ENCODE results near the gene ZDHHC18.

Gene ZDHHC18

DNA sequence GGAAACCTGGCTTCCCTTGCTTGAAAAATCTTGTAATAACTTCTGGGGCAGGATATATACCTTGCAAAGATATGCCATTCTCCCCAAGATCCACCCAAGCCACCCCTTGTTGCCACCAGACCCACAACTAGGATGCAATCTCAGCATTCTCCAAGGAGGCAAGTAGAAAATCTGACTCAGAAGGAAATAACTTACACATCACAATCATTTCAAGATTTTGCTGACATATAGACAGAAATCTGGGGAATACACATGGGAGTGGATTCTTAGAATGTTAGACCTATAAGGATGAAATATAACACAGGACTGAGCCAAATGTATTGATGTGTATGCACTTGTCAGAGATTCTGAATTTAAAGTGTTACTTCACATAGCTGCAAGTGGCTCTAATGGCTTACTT is 14.8 kb upstream of the ZDHHC18 start:
- H3K9me3 Mint-ChIP-seq (ENCODE audit: low read depth), result no peaks in the 10 kb centered on the region
- no peaks in the 10 kb centered on the region for H3K36me3 Mint-ChIP-seq
- H3K4me1 Mint-ChIP-seq (ENCODE audit: low read depth), result peaks cover 10% of the 10 kb centered on the region
- H3K27ac Mint-ChIP-seq, result no peak overlapping the region
- H3K27me3 Mint-ChIP-seq, result no peaks in the 10 kb centered on the region
- H3K4me3 Mint-ChIP-seq, result no peak overlapping the region

DNA sequence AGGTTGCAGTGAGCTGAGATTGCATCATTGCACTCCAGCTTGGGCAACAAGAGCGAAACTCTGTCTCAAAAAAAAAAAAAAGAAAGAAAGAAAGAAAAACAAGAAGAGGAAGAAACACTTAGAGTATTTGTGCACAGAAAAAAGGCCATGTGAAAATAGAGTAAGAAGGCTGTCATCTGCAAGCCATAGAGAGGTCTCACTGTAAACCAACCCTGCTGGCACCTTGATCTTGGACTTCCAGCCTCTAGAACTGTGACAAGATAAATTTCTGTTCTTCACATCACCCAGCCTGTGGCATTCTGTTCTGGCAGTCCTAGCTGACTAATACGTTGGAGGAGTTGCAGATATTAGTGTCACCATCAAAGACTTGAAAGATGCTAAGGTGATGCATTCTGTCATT is 12.1 kb upstream of the ZDHHC18 start:
- no peaks in the 10 kb centered on the region for H3K36me3 Mint-ChIP-seq
- no peaks in the 10 kb centered on the region for H3K27me3 Mint-ChIP-seq
- H3K4me3 Mint-ChIP-seq, result no peak overlapping the region
- H3K4me1 Mint-ChIP-seq (ENCODE audit: low read depth), result peaks cover 10% of the 10 kb centered on the region
- no peak overlapping the region for H3K27ac Mint-ChIP-seq
- H3K9me3 Mint-ChIP-seq (ENCODE audit: low read depth), result no peaks in the 10 kb centered on the region

DNA sequence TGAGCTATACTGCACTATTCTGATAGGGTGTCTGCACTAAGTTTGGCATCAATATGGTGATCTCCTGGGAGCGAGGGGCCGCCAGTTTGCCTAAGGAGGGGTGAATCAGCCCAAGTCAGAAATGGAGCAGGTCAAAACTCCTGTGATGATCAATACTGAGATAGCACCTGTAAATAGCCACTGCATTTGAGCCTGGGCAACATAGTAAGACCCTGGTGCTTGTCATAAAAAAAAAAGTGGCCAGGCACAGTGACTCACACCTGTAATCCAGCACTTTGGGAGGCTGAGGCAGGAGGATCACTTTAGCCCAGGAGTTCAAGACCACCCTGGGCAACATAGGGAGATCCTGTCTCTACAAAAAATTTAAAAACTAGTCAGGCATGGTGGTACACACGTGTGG is 11.6 kb upstream of the ZDHHC18 start:
- Mint-ChIP-seq H3K9me3 (ENCODE audit: low read depth) (no peaks in the 10 kb centered on the region), H3K4me3 (no peak overlapping the region), H3K36me3 (no peaks in the 10 kb centered on the region), H3K27me3 (no peaks in the 10 kb centered on the region), H3K27ac (no peak overlapping the region), H3K4me1 (ENCODE audit: low read depth) (peaks cover 10% of the 10 kb centered on the region)

DNA sequence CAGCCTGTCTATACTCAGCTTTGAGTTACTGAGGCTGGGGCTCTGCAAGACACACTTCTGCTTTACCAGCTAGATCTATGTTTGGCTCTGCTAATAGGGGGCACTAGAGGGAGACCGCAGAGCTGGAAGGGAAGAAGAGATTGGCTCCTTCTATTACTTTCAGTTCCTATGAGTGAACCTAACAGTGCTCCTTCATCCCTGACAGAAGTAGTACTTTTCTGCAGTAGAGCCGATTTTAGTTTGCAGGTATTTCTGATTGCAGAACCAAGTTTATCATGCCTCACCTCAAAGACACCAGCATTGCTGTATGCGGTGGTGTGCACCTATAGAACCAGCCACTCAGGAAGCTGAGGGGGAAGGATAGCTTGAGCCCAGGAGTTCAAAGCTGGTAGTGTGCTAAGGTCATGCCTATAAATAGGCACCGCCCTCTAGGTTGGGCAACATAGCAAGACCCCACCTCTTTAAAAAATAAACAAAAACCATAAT is 5.7 kb upstream of the ZDHHC18 start:
- H3K36me3 Mint-ChIP-seq, result no peaks in the 10 kb centered on the region
- H3K27ac Mint-ChIP-seq, result peak overlapping the region; percentile 73
- H3K27me3 Mint-ChIP-seq, result no peaks in the 10 kb centered on the region
- H3K9me3 Mint-ChIP-seq (ENCODE audit: low read depth), result no peaks in the 10 kb centered on the region
- peak overlapping the region; percentile 59 for H3K4me3 Mint-ChIP-seq
- peaks cover 24% of the 10 kb centered on the region for H3K4me1 Mint-ChIP-seq (ENCODE audit: low read depth)

DNA sequence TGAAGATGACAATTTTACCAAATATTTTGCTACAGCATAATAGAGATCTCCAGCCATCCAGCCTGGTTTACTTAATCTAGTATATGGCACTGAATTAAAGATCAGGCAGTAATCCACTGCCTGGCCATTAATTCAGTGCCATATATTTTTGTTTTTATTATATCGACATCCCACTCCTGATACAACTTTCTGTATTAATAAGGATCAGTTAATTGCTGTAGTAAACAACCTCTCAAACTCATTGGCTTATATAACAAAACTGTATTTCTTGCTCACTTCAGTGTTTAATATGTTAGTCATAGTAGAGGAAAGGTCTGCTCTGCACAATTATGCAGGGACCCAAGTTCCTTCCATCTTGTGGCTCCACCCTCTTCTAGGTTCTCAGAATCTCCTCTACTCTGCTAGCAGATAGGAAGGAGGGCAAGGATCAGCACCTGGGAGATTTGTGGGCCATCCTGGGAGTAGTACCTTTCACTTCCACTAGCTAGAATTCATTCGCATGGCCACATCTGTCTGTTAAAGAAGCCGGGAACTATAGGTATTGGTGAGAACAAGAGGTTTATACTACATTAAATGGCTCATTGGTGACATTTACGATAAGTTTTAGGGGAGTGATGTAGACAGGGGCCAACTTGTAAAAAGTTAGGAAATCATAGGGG is 3.6 kb upstream of the ZDHHC18 start:
- Mint-ChIP-seq H3K4me3 (no peak overlapping the region), H3K4me1 (ENCODE audit: low read depth) (peaks cover 35% of the 10 kb centered on the region), H3K27ac (peak overlapping the region; percentile 29), H3K9me3 (ENCODE audit: low read depth) (no peaks in the 10 kb centered on the region), H3K36me3 (no peaks in the 10 kb centered on the region), H3K27me3 (no peaks in the 10 kb centered on the region)

DNA sequence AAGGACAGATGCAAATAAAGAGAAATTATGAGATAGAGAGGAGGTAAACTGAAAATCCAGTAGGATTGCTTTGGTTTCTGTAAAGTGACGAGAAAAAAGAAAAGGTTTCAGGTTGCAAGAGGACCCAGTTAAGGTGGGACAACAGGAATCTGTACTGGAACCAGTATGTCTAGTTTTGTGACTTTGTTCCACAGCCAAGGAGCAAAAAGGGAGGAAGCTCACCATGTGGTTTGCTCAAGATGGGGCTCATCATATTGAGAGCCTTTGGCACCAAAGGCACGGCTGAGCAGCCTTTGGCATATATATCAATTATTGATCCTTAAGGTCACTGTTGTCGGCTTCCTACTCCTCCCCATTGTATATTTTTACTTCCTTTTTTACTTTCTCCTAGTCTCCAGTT is 1.8 kb upstream of the ZDHHC18 start:
- H3K27me3 Mint-ChIP-seq, result no peaks in the 10 kb centered on the region
- H3K9me3 Mint-ChIP-seq (ENCODE audit: low read depth), result no peaks in the 10 kb centered on the region
- peak overlapping the region; percentile 92 for H3K27ac Mint-ChIP-seq
- H3K4me1 Mint-ChIP-seq (ENCODE audit: low read depth), result peaks cover 52% of the 10 kb centered on the region
- no peaks in the 10 kb centered on the region for H3K36me3 Mint-ChIP-seq
- H3K4me3 Mint-ChIP-seq, result peak overlapping the region; percentile 90

DNA sequence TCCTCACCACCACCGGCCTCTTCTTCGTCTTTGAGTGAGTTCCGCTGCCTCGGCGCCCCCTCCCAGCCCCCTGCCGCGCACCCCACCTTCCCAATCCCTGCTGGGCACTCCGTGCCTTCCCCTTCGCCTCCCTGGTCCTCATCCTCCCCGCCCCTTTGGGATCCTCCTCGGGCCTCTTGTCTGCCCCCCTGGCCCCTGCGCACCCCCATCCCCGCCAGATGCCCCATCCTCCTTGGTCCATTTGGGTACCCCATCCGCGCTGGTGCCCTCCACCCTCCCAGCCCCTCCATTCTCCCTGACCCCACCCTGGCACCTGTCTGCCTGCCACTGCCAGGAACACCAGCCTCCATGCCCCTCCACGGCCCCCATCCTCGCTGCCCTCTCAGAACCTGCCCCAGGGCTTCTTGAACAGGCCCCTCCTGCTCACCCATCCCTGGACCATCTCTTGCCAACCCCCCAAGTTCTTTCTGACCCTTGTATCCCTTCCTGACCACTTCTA is 667 bp downstream of the ZDHHC18 start:
- H3K9me3 Mint-ChIP-seq (ENCODE audit: low read depth), result no peaks in the 10 kb centered on the region
- peaks cover 62% of the 10 kb centered on the region for H3K4me1 Mint-ChIP-seq (ENCODE audit: low read depth)

DNA sequence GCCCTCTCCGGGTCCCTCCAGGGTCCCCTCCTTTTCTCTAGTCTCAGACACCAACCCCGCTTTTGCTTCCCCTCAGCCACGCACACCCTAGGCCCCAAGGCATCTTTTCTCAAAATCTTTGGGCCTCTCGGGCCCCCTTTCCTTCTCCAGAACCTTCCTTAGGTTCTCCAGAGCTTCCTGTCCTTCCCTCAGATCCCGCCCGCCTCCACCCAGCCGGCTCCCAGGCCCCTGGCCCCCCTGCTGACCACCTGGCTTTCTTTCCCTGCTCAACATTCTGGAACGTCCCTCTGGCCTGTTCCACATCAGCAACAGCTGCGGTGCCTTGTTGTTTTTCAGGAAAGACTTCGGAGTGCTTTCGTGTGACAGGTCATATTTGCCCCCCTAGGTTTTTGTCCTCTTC is 1.2 kb downstream of the ZDHHC18 start:
- Mint-ChIP-seq H3K9me3 (ENCODE audit: low read depth) (no peaks in the 10 kb centered on the region), H3K4me1 (ENCODE audit: low read depth) (peaks cover 67% of the 10 kb centered on the region), H3K27me3 (no peaks in the 10 kb centered on the region), H3K4me3 (peak overlapping the region; percentile 95), H3K36me3 (no peaks in the 10 kb centered on the region), H3K27ac (peak overlapping the region; percentile 98)

More for the DNA sequence above, 667 bp downstream of the ZDHHC18 start:
- peak overlapping the region; percentile 95 for H3K4me3 Mint-ChIP-seq
- no peaks in the 10 kb centered on the region for H3K27me3 Mint-ChIP-seq
- peak overlapping the region; percentile 98 for H3K27ac Mint-ChIP-seq
- H3K36me3 Mint-ChIP-seq, result no peaks in the 10 kb centered on the region

DNA sequence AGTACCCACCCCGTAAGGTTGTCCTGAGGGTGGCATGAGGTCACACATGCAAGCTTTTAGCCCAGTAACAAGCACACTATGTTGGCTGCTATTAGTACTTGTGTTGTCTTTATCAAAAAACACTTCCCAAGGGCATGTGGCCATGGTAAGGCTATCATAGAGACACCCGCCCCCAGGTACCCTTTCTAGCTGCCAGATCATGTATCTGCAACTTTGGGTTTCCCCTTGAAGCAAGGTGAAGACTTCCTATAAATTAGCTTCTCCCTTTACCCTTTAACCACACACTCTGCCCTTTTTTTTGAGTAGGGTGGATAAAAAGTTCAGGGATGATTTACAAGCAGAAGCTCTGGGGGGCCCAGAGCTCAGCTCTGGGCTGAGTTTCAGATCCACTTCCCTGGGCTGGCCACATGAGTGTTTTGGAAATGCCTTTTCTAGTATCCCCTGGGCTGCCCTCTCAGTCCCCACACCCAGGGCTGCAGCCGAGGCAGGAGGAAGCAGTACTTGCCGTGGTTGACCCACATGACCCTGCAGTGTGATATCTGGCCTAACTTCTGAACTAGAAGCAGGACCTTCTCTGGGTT is 2.0 kb downstream of the ZDHHC18 start:
- Mint-ChIP-seq H3K27ac (peak overlapping the region; percentile 98), H3K4me1 (ENCODE audit: low read depth) (peaks cover 72% of the 10 kb centered on the region), H3K36me3 (peaks cover 5% of the 10 kb centered on the region), H3K4me3 (peak overlapping the region; percentile 95), H3K9me3 (ENCODE audit: low read depth) (no peaks in the 10 kb centered on the region), H3K27me3 (no peaks in the 10 kb centered on the region)

DNA sequence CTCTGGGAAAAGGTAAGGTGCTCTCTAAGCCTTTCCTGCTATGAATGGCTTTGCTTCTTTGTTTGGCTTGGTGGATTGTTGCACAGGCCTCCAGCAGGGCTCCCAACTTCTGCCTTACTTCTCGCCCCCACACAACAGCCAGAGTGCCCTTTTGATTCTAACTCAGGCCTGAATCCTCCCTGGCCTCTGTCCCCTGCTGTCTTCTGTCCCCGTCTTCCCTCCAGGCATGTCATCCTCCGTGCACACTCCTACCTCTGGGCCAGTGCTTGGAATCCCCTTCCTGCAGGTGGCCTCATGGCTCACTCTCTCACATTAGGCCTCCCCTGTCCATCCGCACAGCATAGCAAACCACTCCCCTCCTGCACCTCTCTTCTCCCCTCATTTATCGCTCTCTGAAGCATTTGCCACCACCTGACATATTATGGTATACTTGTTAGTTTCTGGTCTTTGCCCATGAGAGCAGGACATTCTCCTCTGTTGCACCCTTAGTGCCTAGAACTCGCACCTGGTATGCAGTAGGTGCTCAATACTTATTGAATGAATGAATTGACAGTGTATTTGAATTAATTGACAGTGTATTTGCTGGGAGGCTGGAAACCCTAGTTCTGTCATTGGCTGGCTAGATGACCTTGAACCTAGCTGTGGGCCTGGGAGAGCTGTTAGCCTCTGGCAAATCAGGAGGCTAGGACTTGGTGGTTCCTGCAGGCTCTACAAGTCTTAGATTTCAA is 2.9 kb downstream of the ZDHHC18 start:
- Mint-ChIP-seq H3K27ac (peak overlapping the region; percentile 98), H3K4me3 (peak overlapping the region; percentile 95), H3K36me3 (peaks cover 5% of the 10 kb centered on the region), H3K4me1 (ENCODE audit: low read depth) (peaks cover 81% of the 10 kb centered on the region), H3K27me3 (no peaks in the 10 kb centered on the region), H3K9me3 (ENCODE audit: low read depth) (no peaks in the 10 kb centered on the region)

DNA sequence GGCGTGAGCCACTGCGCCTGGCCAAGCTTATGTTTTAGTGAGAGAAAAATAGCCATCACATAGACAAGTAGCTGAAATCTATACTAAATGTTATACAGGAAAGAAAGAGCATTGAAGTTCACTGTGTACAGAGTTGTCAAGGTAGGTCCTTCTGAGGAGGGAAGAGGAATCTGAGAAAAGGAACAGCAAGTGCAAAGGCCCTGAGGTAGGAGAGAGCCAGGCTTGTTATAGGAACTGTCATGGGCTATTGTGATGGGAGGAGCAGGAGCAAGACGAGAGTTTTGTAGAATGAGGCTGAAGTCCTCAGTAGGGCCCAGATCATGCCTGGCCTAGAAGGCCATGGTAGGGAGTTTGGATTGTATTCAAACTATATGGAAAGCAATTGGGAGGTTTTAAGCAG is 4.6 kb downstream of the ZDHHC18 start:
- H3K4me1 Mint-ChIP-seq (ENCODE audit: low read depth), result peaks cover 74% of the 10 kb centered on the region
- no peaks in the 10 kb centered on the region for H3K27me3 Mint-ChIP-seq
- no peaks in the 10 kb centered on the region for H3K9me3 Mint-ChIP-seq (ENCODE audit: low read depth)
- H3K36me3 Mint-ChIP-seq, result peaks cover 5% of the 10 kb centered on the region
- H3K4me3 Mint-ChIP-seq, result no peak overlapping the region
- H3K27ac Mint-ChIP-seq, result peak overlapping the region; percentile 98

DNA sequence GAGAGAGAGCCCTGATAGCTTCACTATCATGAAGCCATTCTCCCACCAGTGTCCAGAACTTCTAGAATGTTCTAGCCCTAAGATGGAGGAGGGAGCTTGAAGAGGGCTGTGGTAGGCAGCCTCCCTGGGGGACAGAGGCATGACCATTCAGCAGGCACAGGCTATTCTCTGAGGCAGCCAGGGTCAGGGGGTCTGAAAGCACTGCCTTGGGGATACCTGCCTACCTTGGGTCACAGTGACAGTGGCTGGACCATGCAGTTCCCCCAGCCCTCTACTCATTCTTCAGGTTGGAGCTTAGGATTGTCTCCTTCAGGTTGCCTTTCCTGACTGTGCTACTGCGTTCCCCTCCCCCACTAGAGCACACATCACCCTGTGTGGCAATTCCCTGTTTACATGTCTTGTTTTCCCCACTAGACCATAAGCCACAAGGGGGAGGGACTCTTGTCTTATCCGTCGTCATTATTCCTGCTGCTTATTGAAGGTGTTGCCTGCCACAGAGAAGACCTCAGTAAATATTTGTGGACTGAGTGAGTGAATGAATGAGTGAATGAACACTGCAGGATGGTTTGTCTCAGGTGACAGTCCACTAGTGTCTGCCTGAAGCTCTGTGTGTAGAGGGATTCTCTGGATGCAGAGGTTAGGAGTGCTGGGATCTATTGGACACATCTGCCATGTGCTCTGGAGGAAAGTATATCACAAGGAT is 5.2 kb downstream of the ZDHHC18 start:
- no peaks in the 10 kb centered on the region for H3K9me3 Mint-ChIP-seq (ENCODE audit: low read depth)
- no peaks in the 10 kb centered on the region for H3K27me3 Mint-ChIP-seq
- peaks cover 71% of the 10 kb centered on the region for H3K4me1 Mint-ChIP-seq (ENCODE audit: low read depth)
- peaks cover 5% of the 10 kb centered on the region for H3K36me3 Mint-ChIP-seq
- no peak overlapping the region for H3K4me3 Mint-ChIP-seq
- peak overlapping the region; percentile 98 for H3K27ac Mint-ChIP-seq

DNA sequence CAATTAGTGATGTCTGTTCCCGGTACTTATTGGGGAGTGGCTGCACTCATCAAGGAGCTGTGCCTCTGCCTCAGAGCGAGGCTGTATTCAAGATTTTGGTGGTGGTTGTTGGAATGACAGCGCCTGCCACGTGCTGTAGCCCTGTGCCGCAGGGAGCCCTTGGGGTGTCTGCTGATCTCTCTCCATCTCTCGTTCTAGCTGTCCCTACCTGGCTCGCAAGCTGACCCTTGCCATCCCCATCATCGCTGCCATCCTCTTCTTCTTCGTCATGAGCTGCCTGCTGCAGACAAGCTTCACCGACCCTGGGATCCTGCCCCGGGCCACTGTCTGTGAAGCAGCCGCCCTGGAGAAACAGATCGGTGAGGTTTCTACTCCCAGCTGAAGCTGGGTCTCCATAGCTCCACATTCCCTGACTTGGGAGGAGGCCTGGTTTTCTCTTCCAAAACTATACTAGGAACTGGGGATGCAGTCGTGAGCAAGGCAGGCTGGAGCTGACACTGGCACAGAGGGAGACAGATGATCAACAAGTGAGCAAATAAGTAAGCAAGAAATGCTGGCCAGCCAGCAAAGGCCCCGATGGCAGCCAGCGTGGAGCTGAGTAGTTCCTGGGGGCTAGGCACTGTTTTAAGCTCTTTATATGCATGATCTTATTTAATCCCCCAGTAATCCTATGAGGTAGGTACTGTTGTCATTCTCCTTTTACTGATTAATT is 5.9 kb downstream of the ZDHHC18 start:
- H3K4me3 Mint-ChIP-seq, result peak overlapping the region; percentile 83
- peaks cover 5% of the 10 kb centered on the region for H3K36me3 Mint-ChIP-seq
- peaks cover 70% of the 10 kb centered on the region for H3K4me1 Mint-ChIP-seq (ENCODE audit: low read depth)
- H3K27me3 Mint-ChIP-seq, result no peaks in the 10 kb centered on the region
- H3K27ac Mint-ChIP-seq, result peak overlapping the region; percentile 98
- H3K9me3 Mint-ChIP-seq (ENCODE audit: low read depth), result no peaks in the 10 kb centered on the region

Measured in activated naive CD8-positive, alpha-beta T cell (primary cell).